ENCODE results near the gene TELO2.

Gene TELO2

GRCh38 chr16:1492923-1493745 lies at the start of gene TELO2:
Gene TELO2 (plus strand): TSS chr16:1493360. CDS start chr16:1494282, 922 bp downstream.
- peak; percentile 73 for DNase-seq

DNA sequence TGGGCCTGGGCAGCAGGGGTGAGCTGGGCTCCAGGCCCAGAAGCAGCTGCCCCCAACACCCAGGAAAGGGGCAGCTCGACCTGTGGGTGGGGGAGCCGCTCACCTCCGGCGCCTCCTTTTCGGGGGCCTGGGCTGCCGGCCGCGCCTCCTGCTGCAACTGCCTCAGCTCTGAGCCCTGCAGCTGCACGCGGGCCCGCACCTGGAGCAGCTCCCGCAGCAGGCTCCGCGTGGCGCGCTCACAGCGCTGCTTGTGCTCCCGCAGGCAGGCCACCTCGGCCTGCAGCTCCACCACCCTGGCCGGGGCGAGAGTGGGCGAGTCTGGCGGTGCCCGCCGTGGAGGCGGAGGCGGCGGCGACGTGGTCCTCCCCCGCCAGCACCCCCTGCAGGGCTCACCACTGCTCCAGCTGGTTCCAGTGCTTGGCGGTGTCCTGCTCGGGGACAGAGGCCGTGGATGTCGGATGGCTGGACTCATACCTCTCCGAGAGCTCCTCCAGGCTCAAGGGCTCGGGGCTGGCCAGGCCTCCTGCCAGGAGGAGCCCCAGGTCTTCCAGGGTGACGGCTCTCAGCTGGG lies 49.7 kb upstream of the TELO2 start:
- DNase-seq = no peak

DNA sequence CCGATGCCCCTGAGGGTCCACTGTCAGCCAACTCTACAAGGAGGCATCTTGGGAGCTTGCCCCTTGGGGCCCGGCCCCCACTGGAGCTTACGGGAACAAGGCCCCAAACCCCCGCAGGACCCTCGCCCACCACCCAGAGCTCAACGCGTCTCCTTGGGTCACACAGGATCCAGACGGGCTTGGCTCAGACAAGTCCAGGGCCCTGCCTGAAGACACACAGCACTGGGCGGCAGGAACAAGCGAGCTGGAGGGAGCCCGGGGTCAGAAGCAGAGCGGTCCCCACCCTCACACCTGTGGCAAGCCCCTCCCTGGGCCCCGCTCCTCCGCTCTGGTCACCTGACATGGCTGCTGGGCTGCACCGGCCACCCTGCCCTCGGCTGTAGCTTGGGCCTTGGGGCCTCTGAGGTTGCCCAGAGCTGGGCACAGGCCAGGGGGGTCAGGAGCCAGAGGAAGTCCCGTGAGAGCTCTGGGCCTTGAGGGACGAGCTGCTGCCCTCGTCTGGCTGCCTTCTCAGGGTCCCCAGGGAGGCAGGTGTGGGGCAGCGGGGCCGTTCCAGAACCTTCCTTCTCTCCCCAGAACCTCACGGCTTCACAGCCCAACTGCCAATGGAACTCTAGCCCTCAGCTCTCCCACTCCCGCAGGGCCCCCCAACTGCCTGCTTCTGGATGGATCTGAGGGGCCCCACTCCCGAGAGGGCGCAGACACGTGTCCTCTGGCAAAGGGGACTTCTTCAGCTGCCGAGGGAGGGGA lies 49.0 kb upstream of the TELO2 start, which contains the start of gene CCDC154:
Gene CCDC154, minus strand, starts transcription at position 577 of the 750 bp plus-strand sequence. Its CDS starts 234 bp downstream, at position 343.
- no peak for DNase-seq

DNA sequence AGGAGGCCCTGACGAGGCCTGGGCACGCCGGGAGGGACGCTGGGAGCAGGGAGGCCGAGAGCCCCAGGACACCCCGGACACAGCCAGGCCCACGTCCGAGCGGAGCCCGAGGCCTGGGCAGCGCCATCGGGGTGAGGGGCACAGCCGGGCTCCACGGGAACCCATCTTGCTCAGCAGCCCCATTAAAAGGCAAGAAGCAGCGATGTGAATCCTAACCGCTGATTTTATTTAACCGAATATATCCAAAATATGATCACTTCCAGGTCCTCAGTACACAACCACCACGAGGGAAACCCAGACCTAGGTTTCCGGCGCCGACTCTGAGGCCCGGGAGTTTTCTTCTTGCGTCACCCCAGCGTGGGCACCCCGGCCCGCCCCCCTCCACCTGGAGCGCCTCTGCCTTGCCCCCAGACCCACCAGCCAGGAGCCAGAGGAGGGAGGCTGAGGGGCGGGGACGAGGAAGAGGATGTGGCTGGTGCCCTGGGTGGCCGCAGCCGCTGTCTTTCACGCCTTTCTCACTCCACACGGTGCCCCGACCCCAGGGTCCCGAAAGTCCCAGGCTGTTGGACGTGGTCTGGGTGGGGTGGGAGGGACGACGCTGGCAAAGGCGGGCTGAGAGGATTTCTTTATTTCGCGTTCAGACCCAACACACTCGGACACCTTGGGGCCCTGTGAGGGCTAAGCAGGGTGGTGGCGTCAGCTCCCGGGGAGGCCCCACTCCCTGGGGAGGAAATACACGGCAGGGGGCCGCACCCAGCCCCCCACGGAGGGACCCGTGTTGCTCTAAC lies 48.2 kb upstream of the TELO2 start:
- no peak for DNase-seq

GRCh38 chr16:1445518-1446203 lies 47.5 kb upstream of the TELO2 start:
- no peak for DNase-seq

GRCh38 chr16:1446296-1447080 lies 46.7 kb upstream of the TELO2 start:
- no peak for DNase-seq

- DNase-seq = no peak
Observed at GRCh38 chr16:1447965-1448364, 45.2 kb upstream of the TELO2 start.

- DNase-seq = no peak
Observed at GRCh38 chr16:1448536-1449116, 44.5 kb upstream of the TELO2 start.

DNA sequence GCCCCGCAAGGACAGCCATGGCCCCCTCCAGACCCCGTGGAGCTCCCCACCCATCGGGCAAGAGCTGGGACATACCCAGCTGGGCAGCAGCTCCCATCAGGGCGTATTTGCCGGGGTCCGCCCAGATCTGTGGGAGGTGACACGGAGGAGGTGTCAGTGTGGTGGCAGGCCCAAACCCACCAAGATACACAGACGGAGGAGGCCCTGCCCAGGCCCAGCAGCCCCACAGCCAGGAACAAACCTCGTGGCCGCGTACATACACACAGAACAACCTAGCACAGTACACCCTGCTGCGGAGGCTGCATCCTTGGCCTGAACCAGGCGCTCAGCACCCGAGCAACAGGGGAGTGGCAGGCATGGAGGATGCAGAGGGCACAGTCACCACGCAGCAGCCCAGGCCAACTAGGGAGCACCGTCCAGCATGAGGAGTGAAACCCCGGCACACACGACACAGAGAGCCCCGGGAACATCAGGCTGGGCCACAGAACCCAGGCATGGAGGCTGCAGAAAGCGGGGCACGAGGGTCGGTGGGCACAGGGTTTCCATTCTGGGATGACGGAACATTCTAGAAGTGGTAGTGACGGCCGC lies 43.9 kb upstream of the TELO2 start:
- DNase-seq = no peak

DNA sequence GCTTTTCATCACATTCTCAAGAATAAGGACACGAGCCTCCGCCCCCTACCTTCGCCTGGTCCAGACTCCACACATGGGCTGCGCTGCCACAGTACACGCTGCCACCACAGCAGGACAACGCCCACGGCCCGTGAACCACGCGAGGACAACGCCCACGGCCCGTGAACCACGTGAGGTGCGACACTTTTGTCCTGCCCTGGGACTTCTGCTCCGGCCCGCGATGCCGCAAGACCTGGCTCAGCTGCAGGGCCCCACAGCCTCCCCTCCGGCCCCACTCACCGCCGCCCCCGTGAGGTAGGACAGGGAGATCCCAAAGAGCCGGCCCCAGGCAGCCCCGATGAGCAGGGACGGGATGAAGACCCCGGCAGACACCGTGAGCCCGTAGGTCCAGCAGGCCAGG lies 42.9 kb upstream of the TELO2 start:
- DNase-seq = no peak

DNA sequence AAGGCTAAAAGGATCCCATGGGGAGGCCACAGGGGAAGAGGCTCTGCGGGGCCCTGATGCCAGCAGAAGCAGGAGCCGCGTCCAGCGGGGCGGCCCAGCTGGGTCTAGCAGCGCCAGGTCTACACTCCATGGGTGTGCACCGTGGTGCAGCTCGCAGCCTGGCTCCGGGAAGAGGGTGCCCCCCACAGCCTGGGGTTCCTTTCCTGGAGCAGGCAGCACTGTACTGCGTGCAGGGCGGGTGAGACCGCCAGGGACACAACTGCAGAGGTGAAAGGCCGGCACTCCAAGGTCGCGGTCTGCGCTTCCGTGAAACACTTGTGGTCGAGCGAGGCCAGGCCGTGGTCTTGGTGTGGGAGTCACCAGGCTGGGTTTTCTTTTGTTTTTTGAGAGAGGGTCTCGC lies 42.3 kb upstream of the TELO2 start:
- no peak for DNase-seq

DNA sequence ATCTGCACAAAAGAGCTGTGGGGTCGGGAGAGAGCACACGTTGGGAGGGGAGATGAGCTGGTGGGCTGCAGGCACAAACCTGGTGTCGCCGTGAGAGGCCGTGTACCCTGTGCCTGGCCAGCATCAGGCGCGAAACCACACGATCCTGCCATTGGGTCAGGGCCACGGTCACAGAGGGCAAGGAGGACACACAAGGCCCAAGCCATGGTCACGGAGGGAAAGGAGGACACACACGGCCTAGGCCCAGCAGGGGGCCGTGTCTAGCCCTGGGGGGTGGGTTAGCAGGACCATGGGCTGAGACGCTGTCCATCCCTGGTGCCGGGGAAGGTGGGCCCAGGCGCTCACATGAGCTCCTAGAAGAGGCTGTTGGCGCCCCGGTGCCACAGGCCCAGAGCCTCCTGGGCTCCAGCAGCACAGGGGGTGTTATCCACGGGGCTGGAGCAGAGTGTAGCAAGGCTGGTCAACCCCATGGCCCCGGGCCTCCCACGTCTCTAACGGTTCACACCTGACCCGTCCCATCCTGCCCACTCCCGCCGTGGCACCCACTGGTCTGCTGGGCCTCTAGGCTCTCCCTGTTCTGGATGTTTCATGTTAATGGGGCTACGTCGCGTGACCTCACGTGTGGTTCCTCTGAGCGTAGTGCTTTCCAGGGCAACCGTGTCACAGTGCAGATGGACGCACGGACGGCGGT lies 41.3 kb upstream of the TELO2 start:
- no peak for DNase-seq

- no peak for DNase-seq
Observed at GRCh38 chr16:1452530-1452929, 40.6 kb upstream of the TELO2 start.

DNA sequence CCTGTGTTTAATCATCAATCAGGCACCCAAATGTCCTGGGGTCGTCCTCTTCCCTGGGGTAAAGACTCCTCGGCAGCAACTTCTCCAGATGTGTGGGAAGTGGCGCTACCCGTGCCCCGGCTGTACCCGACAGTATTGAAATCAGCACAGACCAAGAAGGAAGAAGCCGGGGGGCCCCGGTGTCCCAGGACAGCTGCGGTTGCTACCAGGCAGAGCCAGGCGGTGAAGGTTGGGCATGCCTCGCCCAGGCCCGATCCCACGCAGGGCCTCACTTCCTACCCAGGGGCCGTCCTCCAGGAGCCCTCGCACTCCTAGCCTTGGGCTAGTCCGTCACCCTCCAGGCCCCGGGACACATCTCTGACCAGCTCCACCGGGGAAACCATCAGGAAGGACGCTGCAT lies 39.8 kb upstream of the TELO2 start:
- no peak for DNase-seq

GRCh38 chr16:1454561-1454960 lies 38.6 kb upstream of the TELO2 start:
- no peak for DNase-seq

- no peak for DNase-seq
Observed at GRCh38 chr16:1455190-1456171, 37.7 kb upstream of the TELO2 start.

GRCh38 chr16:1456951-1457350 lies 36.2 kb upstream of the TELO2 start:
- no peak for DNase-seq

DNA sequence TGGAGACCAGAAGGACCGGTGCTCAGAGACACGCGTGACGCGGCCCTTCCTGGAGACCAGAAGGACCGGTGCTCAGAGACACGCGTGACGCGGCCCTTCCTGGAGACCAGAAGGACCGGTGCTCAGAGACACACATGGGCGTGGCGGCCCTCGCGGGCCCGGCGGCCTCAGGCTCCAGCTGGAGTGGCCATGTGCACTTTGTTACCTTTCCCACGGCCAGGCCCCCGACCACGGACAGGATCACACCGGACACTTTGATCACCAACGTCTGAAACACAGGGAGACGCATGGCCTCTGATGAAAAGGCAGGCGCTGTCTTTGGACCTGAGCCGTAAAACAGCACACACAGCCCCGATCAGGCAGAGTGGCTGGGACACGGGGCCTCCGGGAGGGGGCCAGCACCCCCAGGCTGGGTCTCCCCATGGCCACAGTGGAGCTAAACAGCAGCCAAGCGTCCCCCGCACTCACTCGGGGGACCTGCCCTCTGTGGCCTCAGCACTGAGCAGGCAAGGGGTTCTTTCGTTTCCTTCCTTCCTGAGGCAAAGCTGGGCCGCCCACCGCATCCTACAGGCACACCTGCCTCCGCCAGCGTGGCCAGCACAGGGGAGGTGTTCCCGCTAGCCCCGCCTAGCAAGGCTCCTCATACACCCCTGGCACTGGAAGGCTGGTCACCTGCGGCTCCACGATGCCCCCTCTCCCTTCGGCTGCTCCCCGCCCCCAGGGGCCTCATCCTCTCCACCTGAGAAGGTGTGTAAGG lies 35.5 kb upstream of the TELO2 start:
- DNase-seq = no peak

Data from HCEC 1CT (cell line).